Muscle layer of colon (tissue), 2 donors: ENCODE data around the gene CFAP157.

Experiments used
- H3K27ac ChIP-seq: one replicate; pipeline ENCODE4 v1.7.0; 2013; ENCODE audit warnings: low read depth, mild to moderate bottlenecking, low read length, moderate library complexity
- H3K27me3 ChIP-seq, 2 donors: one replicate each; pipeline ENCODE4 v1.7.0; 2013; ENCODE audit warnings: low read length in 2 of 2, mild to moderate bottlenecking in 2 of 2; ENCODE audit not compliant: insufficient read depth in 2 of 2, control insufficient read depth in 1 of 2
- H3K36me3 ChIP-seq: one replicate; pipeline ENCODE4 v1.7.0; 2013; ENCODE audit warnings: mild to moderate bottlenecking, low read length; ENCODE audit not compliant: insufficient read depth
- H3K4me1 ChIP-seq: one replicate; pipeline ENCODE4 v1.7.0; 2013; ENCODE audit warnings: mild to moderate bottlenecking, low read length; ENCODE audit not compliant: insufficient read depth
- H3K4me3 ChIP-seq, 2 donors: one replicate each; pipeline ENCODE4 v1.7.0; 2013; ENCODE audit warnings: low read length in 2 of 2, low read depth in 1 of 2, mild to moderate bottlenecking in 1 of 2, moderate library complexity in 1 of 2
- H3K9ac ChIP-seq: one replicate; pipeline ENCODE4 v1.7.0; 2013; ENCODE audit warnings: low read length
- H3K9me3 ChIP-seq: one replicate; pipeline ENCODE4 v1.7.0; 2013; ENCODE audit warnings: mild to moderate bottlenecking, low read length
- donor health status: abdominal sarcoma.
- donor health status: Adenocarcinoma of cecum.

Gene CFAP157

GRCh38 chr9:127710204-127710783, 3.5 kb downstream of the CFAP157 start:
- Histone ChIP-seq H3K9me3 (no peaks in the 10 kb centered on the region), H3K9ac (no peak overlapping the region), H3K4me3 (no peak overlapping the region), H3K36me3 (no peaks in the 10 kb centered on the region), H3K27ac (no peak overlapping the region), H3K27me3 (peaks cover 0 to 4% of the 10 kb centered on the region in 2 donors), H3K4me1 (peaks cover 6% of the 10 kb centered on the region)

- Histone ChIP-seq H3K36me3 (no peaks in the 10 kb centered on the region), H3K9ac (no peak overlapping the region), H3K4me3 (no peak overlapping the region), H3K27ac (no peak overlapping the region), H3K27me3 (peaks cover 0 to 4% of the 10 kb centered on the region in 2 donors), H3K4me1 (peaks cover 9% of the 10 kb centered on the region), H3K9me3 (no peaks in the 10 kb centered on the region)
Observed at GRCh38 chr9:127711226-127711701, 4.5 kb downstream of the CFAP157 start.

GRCh38 chr9:127711831-127712274, 5.1 kb downstream of the CFAP157 start:
- H3K36me3 ChIP-seq, result no peaks in the 10 kb centered on the region

GRCh38 chr9:127712371-127712770, 5.6 kb downstream of the CFAP157 start:
- peaks cover 0 to 4% of the 10 kb centered on the region in 2 donors for H3K27me3 ChIP-seq
- no peak overlapping the region for H3K4me3 ChIP-seq
- peaks cover 12% of the 10 kb centered on the region for H3K4me1 ChIP-seq
- H3K9me3 ChIP-seq, result no peaks in the 10 kb centered on the region
- H3K36me3 ChIP-seq, result no peaks in the 10 kb centered on the region
- no peak overlapping the region for H3K9ac ChIP-seq
- no peak overlapping the region for H3K27ac ChIP-seq

More at GRCh38 chr9:127711831-127712274, 5.1 kb downstream of the CFAP157 start:
- Histone ChIP-seq H3K27ac (no peak overlapping the region), H3K27me3 (peaks cover 0 to 4% of the 10 kb centered on the region in 2 donors), H3K9me3 (no peaks in the 10 kb centered on the region), H3K9ac (no peak overlapping the region), H3K4me3 (no peak overlapping the region), H3K4me1 (peaks cover 12% of the 10 kb centered on the region)

- Histone ChIP-seq H3K9me3 (no peaks in the 10 kb centered on the region), H3K36me3 (no peaks in the 10 kb centered on the region), H3K27me3 (peaks cover 0 to 2% of the 10 kb centered on the region in 2 donors), H3K9ac (no peak overlapping the region), H3K27ac (no peak overlapping the region), H3K4me3 (no peak overlapping the region), H3K4me1 (peaks cover 12% of the 10 kb centered on the region)
Observed at GRCh38 chr9:127712867-127713266, 6.1 kb downstream of the CFAP157 start.

GRCh38 chr9:127714020-127714750, 7.4 kb downstream of the CFAP157 start:
- H3K4me1 ChIP-seq, result peaks cover 12% of the 10 kb centered on the region
- no peak overlapping the region for H3K9ac ChIP-seq
- H3K27me3 ChIP-seq, result no peaks in the 10 kb centered on the region
- H3K9me3 ChIP-seq, result no peaks in the 10 kb centered on the region
- H3K4me3 ChIP-seq, result peak overlapping the region in 1 of 2 donors; percentile 35
- H3K36me3 ChIP-seq, result no peaks in the 10 kb centered on the region
- H3K27ac ChIP-seq, result no peak overlapping the region

- H3K4me3 ChIP-seq, result peak overlapping the region; percentile 75 to 88
- peak overlapping the region; percentile 74 for H3K27ac ChIP-seq
- H3K36me3 ChIP-seq, result no peaks in the 10 kb centered on the region
- H3K9me3 ChIP-seq, result no peaks in the 10 kb centered on the region
- H3K9ac ChIP-seq, result peak overlapping the region; percentile 53
- peaks cover 12% of the 10 kb centered on the region for H3K4me1 ChIP-seq
- no peaks in the 10 kb centered on the region for H3K27me3 ChIP-seq
Observed at GRCh38 chr9:127714951-127715469, 8.2 kb downstream of the CFAP157 start.

- H3K4me1 ChIP-seq, result peaks cover 12% of the 10 kb centered on the region
Observed at GRCh38 chr9:127715470-127716337, 8.9 kb downstream of the CFAP157 start, which contains the start of the genes PTRH1 and TTC16. Gene PTRH1 (minus strand): TSS chr9:127715663. CDS start chr9:127715639, 24 bp downstream. Gene TTC16 (plus strand): TSS chr9:127716079. CDS start chr9:127716146, 67 bp downstream.

GRCh38 chr9:127716412-127716811, 9.6 kb downstream of the CFAP157 start:
- peak overlapping the region; percentile 59 to 88 for H3K4me3 ChIP-seq
- H3K36me3 ChIP-seq, result no peaks in the 10 kb centered on the region
- H3K9ac ChIP-seq, result peak overlapping the region; percentile 33

More at GRCh38 chr9:127715470-127716337, 8.9 kb downstream of the CFAP157 start, which contains the start of the genes PTRH1 and TTC16:
- Histone ChIP-seq H3K36me3 (no peaks in the 10 kb centered on the region), H3K27ac (peak within 1 kb of the TSS; percentile 74), H3K4me3 (peak within 1 kb of the TSS; percentile 75 to 88), H3K9me3 (no peaks in the 10 kb centered on the region), H3K9ac (peak within 1 kb of the TSS; percentile 53), H3K27me3 (no peaks in the 10 kb centered on the region)

GRCh38 chr9:127717766-127718165, 11.0 kb downstream of the CFAP157 start:
- Histone ChIP-seq H3K9ac (no peak overlapping the region), H3K36me3 (no peaks in the 10 kb centered on the region), H3K27ac (no peak overlapping the region), H3K4me3 (no peak overlapping the region), H3K27me3 (no peaks in the 10 kb centered on the region), H3K9me3 (no peaks in the 10 kb centered on the region), H3K4me1 (peaks cover 12% of the 10 kb centered on the region)

More at GRCh38 chr9:127716412-127716811, 9.6 kb downstream of the CFAP157 start:
- H3K27me3 ChIP-seq, result no peaks in the 10 kb centered on the region
- no peaks in the 10 kb centered on the region for H3K9me3 ChIP-seq
- H3K27ac ChIP-seq, result peak overlapping the region; percentile 74
- peaks cover 12% of the 10 kb centered on the region for H3K4me1 ChIP-seq
